Ammon's horn (tissue), 1 donor: ENCODE data around the gene SLC9B2.

Experiments used
- DNase-seq: peaks from one replicate; pipeline ENCODE4 v3.0.0-alpha.2; 2016; ENCODE audit warnings: low spot score

The SLC9B2 gene, protein sequence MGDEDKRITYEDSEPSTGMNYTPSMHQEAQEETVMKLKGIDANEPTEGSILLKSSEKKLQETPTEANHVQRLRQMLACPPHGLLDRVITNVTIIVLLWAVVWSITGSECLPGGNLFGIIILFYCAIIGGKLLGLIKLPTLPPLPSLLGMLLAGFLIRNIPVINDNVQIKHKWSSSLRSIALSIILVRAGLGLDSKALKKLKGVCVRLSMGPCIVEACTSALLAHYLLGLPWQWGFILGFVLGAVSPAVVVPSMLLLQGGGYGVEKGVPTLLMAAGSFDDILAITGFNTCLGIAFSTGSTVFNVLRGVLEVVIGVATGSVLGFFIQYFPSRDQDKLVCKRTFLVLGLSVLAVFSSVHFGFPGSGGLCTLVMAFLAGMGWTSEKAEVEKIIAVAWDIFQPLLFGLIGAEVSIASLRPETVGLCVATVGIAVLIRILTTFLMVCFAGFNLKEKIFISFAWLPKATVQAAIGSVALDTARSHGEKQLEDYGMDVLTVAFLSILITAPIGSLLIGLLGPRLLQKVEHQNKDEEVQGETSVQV

GRCh38 chr4:103076747-103077347 lies at the start of gene SLC9B2:
Gene SLC9B2 (minus strand): TSS chr4:103076761. CDS start chr4:103067550, 9,211 bp downstream.
- DNase-seq = no peak

- no peak for DNase-seq
These were observed 49.6 kb upstream of the SLC9B2 start for GRCh38 chr4:103126126-103126525.

DNA sequence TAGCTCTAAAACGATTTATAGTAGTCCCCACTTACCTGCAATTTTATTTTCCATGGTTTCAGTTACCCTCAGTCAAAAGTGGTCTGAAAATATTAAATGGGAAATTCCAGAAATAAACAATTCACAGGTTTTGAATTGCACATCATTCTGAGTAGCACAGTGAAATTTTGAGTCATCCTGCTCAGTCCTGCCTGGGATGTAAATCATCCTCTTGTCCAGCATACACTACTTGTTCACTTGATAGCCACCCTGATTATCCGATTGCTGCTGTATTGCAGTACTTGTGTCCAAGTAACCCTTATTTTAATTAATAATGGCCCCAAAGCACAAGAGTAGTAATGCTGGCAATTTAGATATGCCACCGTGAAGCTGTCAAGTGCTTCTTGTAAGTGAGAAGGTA lies 46.6 kb upstream of the SLC9B2 start:
- DNase-seq = no peak

GRCh38 chr4:103118166-103118565 lies 41.6 kb upstream of the SLC9B2 start:
- DNase-seq = no peak

DNA sequence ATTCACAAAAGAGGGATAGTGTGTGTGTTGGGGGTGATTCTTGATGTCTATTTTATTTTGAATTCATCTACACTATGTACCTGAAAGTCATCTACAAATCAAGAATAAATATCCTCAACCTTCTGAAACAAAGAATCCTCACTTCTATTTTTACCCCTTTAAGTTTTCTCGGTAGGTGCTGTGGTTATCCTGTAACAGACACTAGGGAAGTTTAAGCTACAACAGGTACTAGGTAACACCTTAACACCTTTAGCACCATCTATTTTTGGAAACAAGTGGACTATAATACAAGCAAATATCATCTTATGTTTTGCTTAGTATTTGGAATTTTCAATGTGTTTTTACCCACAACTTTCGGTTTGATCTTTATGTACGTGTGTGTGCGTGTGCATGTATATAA lies 35.0 kb upstream of the SLC9B2 start:
- DNase-seq = no peak

DNA sequence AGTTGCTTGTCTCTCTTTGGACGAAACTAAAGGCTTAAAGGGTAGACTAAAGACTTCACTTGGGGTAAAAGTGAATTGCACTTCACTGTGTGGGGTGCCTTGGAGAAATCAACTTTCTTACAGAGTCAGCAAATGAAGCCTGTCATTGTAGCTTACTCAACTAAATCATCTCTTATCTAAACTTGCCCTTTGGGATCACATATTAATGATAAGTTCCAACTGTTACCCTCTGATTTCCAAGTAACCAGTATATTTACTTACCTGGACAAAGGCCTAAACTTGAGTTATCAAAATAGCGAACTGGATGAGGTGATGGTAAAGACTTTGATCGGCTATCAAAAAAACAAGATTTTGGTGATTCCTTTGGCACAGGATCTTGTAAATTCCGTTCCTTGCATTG lies 32.0 kb upstream of the SLC9B2 start:
- DNase-seq = no peak

DNA sequence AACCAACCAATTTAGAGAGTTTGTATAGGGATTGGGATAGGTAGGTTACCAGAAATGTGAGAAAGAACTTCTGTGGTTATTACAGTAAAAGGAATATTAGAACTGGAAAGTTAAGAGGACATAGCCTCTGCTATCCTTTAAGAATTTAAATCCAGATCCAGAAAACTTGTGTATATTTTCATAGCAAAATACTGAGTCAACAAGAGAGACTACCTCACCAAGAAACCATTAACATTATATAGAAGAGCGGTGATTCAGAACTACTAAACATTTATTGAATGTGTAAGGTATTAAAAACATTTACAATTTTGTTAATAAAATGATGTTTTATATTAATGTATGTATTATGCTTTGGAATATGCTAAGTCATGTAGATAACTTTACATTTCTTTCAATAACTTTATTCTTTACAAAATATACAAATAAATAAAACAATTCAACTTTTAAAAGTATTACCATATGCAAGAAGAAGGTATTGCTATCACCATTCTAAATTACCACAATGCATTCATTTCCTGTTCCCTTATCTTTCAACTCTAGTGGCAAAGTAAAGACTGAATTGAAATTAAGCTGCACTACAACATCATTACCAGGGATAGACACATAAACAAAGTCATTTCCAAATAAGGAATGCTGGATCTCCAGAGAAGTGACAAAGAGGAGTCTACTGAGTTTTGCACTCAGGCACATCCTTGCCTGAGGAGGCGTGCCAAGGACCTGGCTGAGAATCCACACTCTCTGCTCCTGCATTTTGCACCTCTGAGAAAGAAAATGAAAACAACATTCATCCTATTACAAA lies 29.2 kb upstream of the SLC9B2 start:
- DNase-seq = no peak

- DNase-seq = no peak
These were observed 28.3 kb upstream of the SLC9B2 start for GRCh38 chr4:103104886-103105285.

GRCh38 chr4:103100691-103101090 lies 24.1 kb upstream of the SLC9B2 start:
- no peak for DNase-seq

GRCh38 chr4:103099691-103100392 lies 23.3 kb upstream of the SLC9B2 start, which contains the start of gene BDH2:
Gene BDH2 (minus strand): TSS chr4:103099834. CDS start chr4:103096254, 3,580 bp downstream.
- peak; percentile 90 for DNase-seq

GRCh38 chr4:103098756-103099440 lies 22.3 kb upstream of the SLC9B2 start:
- DNase-seq = no peak

DNA sequence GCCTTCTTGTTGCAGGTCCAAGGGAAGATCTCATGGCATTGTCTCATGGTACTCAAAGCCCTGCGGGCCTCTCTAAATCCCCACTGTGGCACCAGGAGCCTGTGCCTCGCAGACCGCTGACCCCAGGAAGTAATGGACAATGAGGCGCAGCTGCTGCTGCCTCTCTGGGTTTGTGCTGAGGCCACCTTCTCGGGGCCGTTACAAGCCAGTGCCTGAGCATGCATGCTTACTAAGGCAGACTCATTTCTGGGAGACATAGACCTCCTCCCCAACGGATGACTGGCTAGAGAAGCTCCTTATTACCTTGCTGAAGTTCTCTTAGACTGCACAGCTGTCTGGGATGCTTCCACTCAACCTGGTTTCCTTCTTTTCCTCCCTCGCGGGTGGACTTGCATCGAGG lies 21.8 kb upstream of the SLC9B2 start:
- no peak for DNase-seq

DNA sequence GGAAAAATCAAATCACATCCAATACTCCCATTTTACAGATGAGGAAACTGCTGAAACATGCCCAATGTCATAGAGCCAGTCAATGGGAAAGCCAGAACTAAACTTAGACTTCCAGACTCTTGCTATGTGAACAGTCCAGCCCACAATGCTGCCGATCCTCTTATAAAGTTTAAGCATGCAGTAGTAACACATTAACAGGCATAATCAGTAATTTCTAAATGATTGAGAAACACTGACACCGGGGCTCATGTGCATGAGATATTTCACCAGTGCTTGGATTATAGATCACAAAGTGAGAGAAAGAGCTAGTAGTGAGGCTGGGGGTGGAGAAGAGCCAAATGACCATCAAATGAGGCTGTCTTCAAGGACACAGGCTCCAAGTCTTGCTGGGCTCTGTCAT lies 20.6 kb upstream of the SLC9B2 start:
- no peak for DNase-seq

DNA sequence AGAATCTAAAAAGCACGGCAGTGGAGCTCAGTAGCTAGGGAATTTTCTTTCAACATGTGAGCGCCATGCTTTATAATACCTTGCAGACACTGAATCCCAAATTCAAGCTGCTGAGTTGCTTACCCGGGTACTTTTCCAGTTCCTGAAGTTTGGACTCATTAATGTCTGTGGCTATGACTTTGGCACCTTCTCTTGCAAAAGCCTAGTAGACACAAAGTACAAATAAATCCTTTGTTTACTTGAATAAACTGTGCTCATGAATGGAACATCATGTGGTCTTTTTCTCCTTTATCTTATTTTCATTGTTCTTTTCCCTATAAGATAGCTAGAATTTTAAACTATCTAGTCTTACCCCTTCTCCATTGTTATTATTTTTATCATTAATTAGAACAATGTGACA lies 18.5 kb upstream of the SLC9B2 start:
- peak; percentile 44 for DNase-seq

DNA sequence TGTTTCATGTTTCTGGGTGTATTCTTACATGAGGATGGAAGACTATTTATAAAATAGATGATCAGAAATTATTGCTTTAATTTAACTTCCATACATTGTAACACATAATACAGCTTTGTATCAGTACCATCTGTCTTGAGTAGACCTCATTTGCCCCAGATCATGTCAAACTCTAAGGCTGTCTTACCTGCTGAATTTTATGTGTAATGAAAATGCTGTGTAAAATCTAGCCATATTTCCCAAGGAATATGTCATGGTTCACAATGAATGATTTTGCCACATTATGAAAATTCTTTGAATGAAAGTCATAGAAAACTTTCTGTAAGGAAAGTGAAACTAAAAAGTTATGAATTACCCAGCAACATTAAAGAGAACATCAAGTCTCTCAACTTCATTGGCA lies 15.7 kb upstream of the SLC9B2 start:
- no peak for DNase-seq

DNA sequence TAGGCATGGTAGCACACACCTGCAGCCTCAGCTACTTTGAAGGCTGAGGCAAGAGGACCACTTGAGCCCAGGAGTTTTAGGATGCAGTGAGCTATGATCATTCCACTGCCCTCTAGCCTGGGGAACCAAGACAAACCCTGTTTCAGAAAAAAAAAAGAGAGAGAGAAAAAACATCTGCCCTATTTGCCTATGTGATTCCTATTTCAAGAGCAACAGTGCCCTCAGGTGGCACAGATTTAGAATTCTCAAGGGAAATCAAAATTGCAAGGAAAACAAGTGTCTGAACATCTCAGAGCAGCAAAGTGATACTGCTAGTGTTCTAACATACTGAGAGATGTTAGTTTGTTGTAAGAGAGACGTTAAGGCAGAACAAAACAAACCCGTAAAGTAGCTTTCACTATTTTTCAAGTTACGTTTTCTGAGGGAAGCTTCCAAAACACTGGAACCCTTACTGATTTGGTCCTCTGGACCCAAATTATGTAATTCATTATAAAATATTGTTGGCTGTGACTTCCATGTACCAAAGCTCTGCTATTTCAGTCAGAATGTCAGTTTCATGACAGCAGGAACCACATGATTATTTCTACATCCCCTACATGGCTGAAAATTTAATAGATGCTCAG lies 15.2 kb upstream of the SLC9B2 start:
- peak; percentile 88 for DNase-seq

- DNase-seq = no peak
These were observed 12.9 kb upstream of the SLC9B2 start for GRCh38 chr4:103089481-103089880.

DNA sequence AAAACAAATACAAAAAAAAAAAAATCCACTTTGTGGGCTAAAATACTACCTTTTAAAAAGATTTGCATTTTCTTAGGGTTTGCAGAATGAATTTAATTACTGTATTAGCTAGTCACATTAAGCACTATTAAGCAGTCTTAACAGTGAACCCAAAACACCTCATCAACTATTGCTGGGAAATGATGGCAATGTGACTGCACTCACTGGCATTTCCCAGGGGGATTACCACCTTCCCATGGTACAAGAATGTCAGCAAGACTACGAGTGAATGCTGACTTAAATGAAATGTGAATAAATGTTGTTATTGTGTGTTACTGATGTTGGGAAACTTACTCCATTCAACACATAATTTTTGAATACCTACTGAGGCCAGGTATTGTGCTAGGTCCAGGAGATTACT lies 10.0 kb upstream of the SLC9B2 start:
- no peak for DNase-seq

GRCh38 chr4:103085555-103086196 lies 9.1 kb upstream of the SLC9B2 start:
- DNase-seq = no peak

- no peak for DNase-seq
These were observed 3.1 kb upstream of the SLC9B2 start for GRCh38 chr4:103079621-103080020.
